Mesenchymal stem cell (in vitro differentiated cells and primary cell): ENCODE data around the gene TMEM108.

Source experiments
- DNase-seq: peaks from one replicate; pipeline ENCODE4 v3.0.0-alpha.2; 2013
- H2AFZ ChIP-seq: one replicate; pipeline ENCODE4 v1.6.1; 2013; ENCODE audit warnings: low read depth, mild to moderate bottlenecking, control low read depth, inconsistent platforms, low read length, moderate library complexity
- H2AK5ac ChIP-seq: 2 replicates; pipeline ENCODE4 v1.6.1; 2013; ENCODE audit warnings: low read length, moderate library complexity, mild to moderate bottlenecking, inconsistent platforms; ENCODE audit not compliant: severe bottlenecking
- H2BK120ac ChIP-seq: one replicate; pipeline ENCODE4 v1.6.1; 2013; ENCODE audit warnings: low read depth, mild to moderate bottlenecking, inconsistent platforms, low read length, moderate library complexity
- H2BK12ac ChIP-seq, 2 experiments: one replicate each; pipeline ENCODE4 v1.6.1; 2013; ENCODE audit warnings: inconsistent platforms in 2 of 2, low read length in 2 of 2, mild to moderate bottlenecking in 2 of 2, moderate library complexity in 2 of 2, control low read depth in 1 of 2
- H2BK15ac ChIP-seq: one replicate; pipeline ENCODE4 v1.6.1; 2013; ENCODE audit warnings: mild to moderate bottlenecking, low read depth, inconsistent platforms; ENCODE audit not compliant: poor library complexity, severe bottlenecking
- H2BK5ac ChIP-seq: 2 replicates; pipeline ENCODE4 v1.6.1; 2013; ENCODE audit warnings: low read depth, mild to moderate bottlenecking, low read length, control low read depth, inconsistent platforms; ENCODE audit not compliant: poor library complexity, severe bottlenecking
- H3K14ac ChIP-seq, 2 experiments: one replicate each; pipeline ENCODE4 v1.6.1; 2013; ENCODE audit warnings: inconsistent platforms in 2 of 2, low read length in 2 of 2, control low read depth in 1 of 2, mild to moderate bottlenecking in 1 of 2, moderate library complexity in 1 of 2
- H3K18ac ChIP-seq, 2 experiments: one replicate each; pipeline ENCODE4 v1.6.1; 2013; ENCODE audit warnings: inconsistent platforms in 2 of 2, low read length in 2 of 2, control low read depth in 1 of 2, low read depth in 1 of 2, mild to moderate bottlenecking in 1 of 2
- H3K23ac ChIP-seq, 2 experiments: one replicate each; pipeline ENCODE4 v1.6.1; 2013; ENCODE audit warnings: inconsistent platforms in 2 of 2, low read length in 2 of 2, mild to moderate bottlenecking in 2 of 2, moderate library complexity in 2 of 2, control low read depth in 1 of 2
- H3K27ac ChIP-seq: 2 replicates; pipeline ENCODE4 v1.5.1; 2013; ENCODE audit warnings: mild to moderate bottlenecking, moderate library complexity, low read length, control low read depth, inconsistent platforms; ENCODE audit not compliant: poor library complexity, severe bottlenecking
- H3K27me3 ChIP-seq, 2 experiments: 2 replicates each; pipeline versions ENCODE4 v1.6.1 to v1.7.0; 2013; ENCODE audit warnings: low read length in 2 of 2, mild to moderate bottlenecking in 2 of 2, moderate library complexity in 2 of 2, control low read depth in 1 of 2, inconsistent platforms in 1 of 2; ENCODE audit not compliant: control insufficient read depth in 1 of 2, insufficient read depth in 1 of 2
- H3K36me3 ChIP-seq, 2 experiments: 2 replicates each; pipeline versions ENCODE4 v1.6.1 to v1.7.0; 2013; ENCODE audit warnings: low read length in 2 of 2, control low read depth in 1 of 2, inconsistent platforms in 1 of 2, low read depth in 1 of 2, mild to moderate bottlenecking in 1 of 2; ENCODE audit not compliant: insufficient read depth in 2 of 2, control insufficient read depth in 1 of 2
- H3K4ac ChIP-seq, 2 experiments: one replicate each; pipeline ENCODE4 v1.6.1; 2013; ENCODE audit warnings: inconsistent platforms in 2 of 2, low read length in 2 of 2, mild to moderate bottlenecking in 2 of 2, moderate library complexity in 2 of 2, control low read depth in 1 of 2, low read depth in 1 of 2
- H3K4me1 ChIP-seq: 2 replicates; pipeline ENCODE4 v1.6.1; 2013; ENCODE audit warnings: low read depth, low read length, control low read depth; ENCODE audit not compliant: control insufficient read depth, insufficient read depth
- H3K4me2 ChIP-seq: 2 replicates; pipeline ENCODE4 v1.6.1; 2013; ENCODE audit warnings: low read length, mild to moderate bottlenecking, inconsistent platforms; ENCODE audit not compliant: poor library complexity, severe bottlenecking
- H3K4me3 ChIP-seq, 2 experiments: 2 replicates each; pipeline versions ENCODE4 v1.5.1 to v1.7.0; 2013; ENCODE audit warnings: low read length in 2 of 2, mild to moderate bottlenecking in 2 of 2, control low read depth in 1 of 2, low read depth in 1 of 2; ENCODE audit not compliant: insufficient read depth in 1 of 2
- H3K79me1 ChIP-seq: replicated peaks from 2 replicates; pipeline ENCODE4 v1.6.1; 2013; ENCODE audit warnings: mild to moderate bottlenecking, control low read depth, low read length, inconsistent platforms; ENCODE audit not compliant: poor library complexity, severe bottlenecking
- H3K9ac ChIP-seq: 2 replicates; pipeline ENCODE4 v1.7.0; 2013; ENCODE audit warnings: mild to moderate bottlenecking, low read length, moderate library complexity
- H3K9me3 ChIP-seq: 2 replicates; pipeline ENCODE4 v1.7.0; 2013; ENCODE audit warnings: mild to moderate bottlenecking, low read length; ENCODE audit not compliant: control insufficient read depth
- H4K8ac ChIP-seq: one replicate; pipeline ENCODE4 v1.6.1; 2013; ENCODE audit warnings: inconsistent platforms, mild to moderate bottlenecking, low read length, moderate library complexity
- H4K91ac ChIP-seq: one replicate; pipeline ENCODE4 v1.6.1; 2013; ENCODE audit warnings: mild to moderate bottlenecking, low read length, inconsistent platforms
- WGBS: methylation state at CpG from one replicate; pipeline ENCODE4 v1.1.7; 2013; ENCODE audit warnings: mixed read lengths; 5-methylcytosine and 5-hydroxymethylcytosine counted together

The TMEM108 gene

DNA sequence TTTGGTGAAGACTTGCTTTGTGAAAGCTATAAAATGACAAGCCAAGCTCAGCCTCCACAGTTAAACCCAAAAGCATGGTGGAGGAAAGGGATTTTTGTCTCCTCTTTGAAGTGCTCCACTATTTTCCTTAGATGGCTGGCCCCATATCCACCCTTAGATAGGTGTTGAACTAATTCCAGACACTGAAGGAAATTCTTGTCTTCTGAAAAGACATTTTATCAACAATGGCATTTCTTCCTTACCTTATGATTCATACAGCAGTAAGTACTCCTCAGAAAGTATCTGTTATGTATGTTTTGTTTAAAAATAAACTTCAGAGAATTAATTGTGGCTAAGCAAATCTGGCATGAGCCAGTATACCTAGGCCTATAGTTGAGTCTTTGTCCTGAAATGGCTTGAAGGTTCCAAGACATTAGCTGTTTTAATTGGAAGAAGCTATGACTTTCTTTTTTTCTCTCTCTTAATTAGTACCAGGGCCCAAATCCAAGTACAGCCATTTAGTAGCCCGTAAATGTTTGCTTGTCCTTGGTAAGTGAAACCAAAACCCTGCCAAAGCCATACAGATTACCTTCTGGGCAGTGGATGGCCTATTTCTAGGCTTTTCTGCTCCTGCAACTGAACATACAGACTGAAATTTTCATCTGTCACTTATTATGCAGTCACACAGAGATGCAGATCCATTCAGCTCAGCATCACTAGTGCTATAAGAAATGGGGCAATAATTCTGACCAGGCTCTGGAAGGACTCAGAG, 356.5 kb downstream of the TMEM108 start:
- Histone ChIP-seq H2BK15ac (no peak overlapping the region), H2BK5ac (no peak overlapping the region), H4K91ac (no peak overlapping the region), H3K79me1 (no peaks in the 10 kb centered on the region), H3K27me3 (peaks cover 0 to 3% of the 10 kb centered on the region in 2 experiments), H3K18ac (no peak overlapping the region), H3K27ac (no peak overlapping the region), H4K8ac (no peak overlapping the region), H2AK5ac (no peak overlapping the region), H3K4ac (no peak overlapping the region), H3K4me3 (no peak overlapping the region), H3K9ac (no peak overlapping the region), H3K4me1 (no peaks in the 10 kb centered on the region), H3K4me2 (no peak overlapping the region), H3K14ac (no peak overlapping the region), H3K9me3 (no peaks in the 10 kb centered on the region), H2BK12ac (no peak overlapping the region), H3K23ac (no peak overlapping the region), H2BK120ac (no peak overlapping the region), H3K36me3 (no peaks in the 10 kb centered on the region), H2AFZ (no peak overlapping the region)
- DNase-seq: no peak
- whole genome bisulfite sequencing: 84% methylated on average over 1 of the region's 1 CpG

DNA sequence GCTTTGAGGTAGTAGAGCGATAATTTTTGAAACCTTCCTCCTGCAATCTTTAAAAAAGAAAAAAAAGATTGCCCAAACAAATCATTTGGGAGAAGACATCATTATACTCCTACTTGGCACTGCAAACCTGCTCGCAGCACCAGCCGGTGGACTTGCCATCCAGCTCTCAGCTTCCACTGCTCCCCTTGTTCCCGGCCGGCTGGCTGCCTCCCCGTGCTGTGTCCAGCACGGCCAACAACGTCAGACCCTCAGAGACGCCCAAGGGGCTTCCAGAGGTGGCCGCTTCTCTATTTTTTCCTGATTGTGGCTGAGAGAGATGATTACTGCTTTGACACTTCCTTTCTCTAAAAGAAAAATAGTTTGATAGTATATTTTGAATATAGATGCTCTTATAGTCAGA, 358.7 kb downstream of the TMEM108 start:
- Histone ChIP-seq H3K4me3 (no peak overlapping the region), H2AFZ (no peak overlapping the region), H3K18ac (no peak overlapping the region), H3K27ac (no peak overlapping the region), H3K27me3 (peaks cover 0 to 3% of the 10 kb centered on the region in 2 experiments), H3K9ac (no peak overlapping the region), H2AK5ac (no peak overlapping the region), H3K36me3 (no peaks in the 10 kb centered on the region), H4K8ac (no peak overlapping the region), H2BK12ac (no peak overlapping the region), H2BK120ac (no peak overlapping the region), H4K91ac (no peak overlapping the region), H3K9me3 (no peaks in the 10 kb centered on the region), H2BK15ac (no peak overlapping the region), H3K23ac (no peak overlapping the region), H3K14ac (no peak overlapping the region), H2BK5ac (no peak overlapping the region), H3K79me1 (no peaks in the 10 kb centered on the region), H3K4ac (no peak overlapping the region), H3K4me2 (no peak overlapping the region), H3K4me1 (no peaks in the 10 kb centered on the region)
- DNase-seq: no peak
- 92% methylated on average over 10 of the region's 10 CpGs for WGBS

DNA sequence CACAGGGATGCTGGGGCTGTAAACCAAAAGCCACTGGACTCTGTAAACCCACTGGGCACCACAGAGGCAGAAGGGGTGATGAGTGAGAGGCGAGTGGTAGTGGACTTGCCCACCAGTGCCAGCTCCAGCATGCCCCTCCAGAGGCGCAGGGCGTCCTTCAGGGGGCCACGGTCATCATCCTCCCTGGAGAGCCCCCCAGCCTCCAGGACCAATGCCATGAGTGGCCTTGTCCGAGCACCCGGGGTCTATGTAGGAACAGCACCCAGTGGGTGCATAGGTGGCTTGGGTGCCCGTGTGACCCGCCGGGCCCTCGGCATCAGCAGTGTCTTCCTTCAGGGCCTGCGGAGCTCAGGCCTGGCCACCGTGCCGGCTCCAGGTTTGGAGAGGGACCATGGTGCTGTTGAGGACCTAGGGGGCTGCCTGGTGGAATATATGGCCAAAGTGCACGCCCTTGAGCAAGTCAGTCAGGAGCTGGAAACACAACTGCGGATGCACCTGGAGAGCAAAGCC, 361.9 kb downstream of the TMEM108 start, which contains the start of gene BFSP2:
Gene BFSP2 (plus strand): TSS at position 51 of the 510 bp plus-strand sequence. CDS start 28 bp downstream, at position 79.
- Histone ChIP-seq H2BK15ac (no peak within 1 kb of the TSS), H2BK120ac (no peak within 1 kb of the TSS), H4K8ac (no peak within 1 kb of the TSS), H3K27ac (no peak within 1 kb of the TSS), H3K14ac (no peak within 1 kb of the TSS), H2BK12ac (no peak within 1 kb of the TSS), H3K4ac (no peak within 1 kb of the TSS), H3K79me1 (no peaks in the 10 kb centered on the region), H2BK5ac (no peak within 1 kb of the TSS), H3K18ac (no peak within 1 kb of the TSS), H3K27me3 (peaks cover 0 to 3% of the 10 kb centered on the region in 2 experiments), H3K4me3 (no peak within 1 kb of the TSS), H2AK5ac (no peak within 1 kb of the TSS), H3K4me1 (no peaks in the 10 kb centered on the region), H3K9me3 (no peaks in the 10 kb centered on the region), H3K9ac (no peak within 1 kb of the TSS), H2AFZ (no peak within 1 kb of the TSS), H3K36me3 (no peaks in the 10 kb centered on the region), H3K4me2 (no peak within 1 kb of the TSS), H4K91ac (no peak within 1 kb of the TSS), H3K23ac (no peak within 1 kb of the TSS)
- WGBS: 90% methylated on average over 15 of the region's 15 CpGs
- no peak for DNase-seq

DNA sequence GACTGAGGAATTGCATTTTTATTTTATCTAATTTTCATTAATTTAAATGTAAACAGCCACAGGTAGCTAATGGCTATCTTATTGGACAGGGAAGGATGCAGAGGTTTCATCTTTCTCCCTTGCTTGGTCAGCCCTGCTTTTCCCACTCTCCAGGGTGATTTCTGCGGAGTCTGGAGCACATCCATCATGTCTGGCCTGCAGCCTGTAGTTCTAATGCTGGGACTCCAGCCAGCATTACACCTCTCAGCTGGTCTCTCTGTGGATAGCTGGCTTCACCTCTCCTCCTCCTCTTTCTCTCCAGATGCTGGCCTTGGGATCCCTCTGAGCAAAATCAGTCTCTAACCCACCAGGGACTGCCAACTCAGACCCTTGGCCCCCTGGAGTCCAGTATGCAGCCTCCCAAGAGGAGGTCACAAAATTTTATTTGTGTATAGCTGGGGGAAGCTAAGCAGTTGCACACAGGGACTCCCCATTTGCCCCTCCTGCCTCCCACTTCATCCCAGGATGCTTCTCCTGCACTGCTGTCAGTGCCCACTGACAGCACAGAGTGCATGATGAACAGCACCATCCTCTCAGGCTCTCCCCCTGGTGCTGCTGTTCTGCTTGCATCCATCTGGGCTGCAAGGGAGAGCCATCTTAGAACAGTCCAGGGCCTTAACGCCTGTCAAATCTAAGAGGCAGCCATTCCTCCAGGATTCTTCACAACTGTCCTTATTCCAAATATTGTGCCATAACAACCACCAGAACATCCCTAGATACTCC, 363.4 kb downstream of the TMEM108 start:
- H3K9me3 ChIP-seq: no peaks in the 10 kb centered on the region
- H3K18ac ChIP-seq: no peak overlapping the region
- H2BK15ac ChIP-seq: no peak overlapping the region
- H2AFZ ChIP-seq: no peak overlapping the region
- no peak overlapping the region for H3K23ac ChIP-seq
- H3K14ac ChIP-seq: no peak overlapping the region
- no peak overlapping the region for H2BK120ac ChIP-seq
- no peak overlapping the region for H3K4me2 ChIP-seq
- 77% methylated on average over 2 of the region's 2 CpGs for WGBS
- no peak overlapping the region for H3K9ac ChIP-seq
- no peaks in the 10 kb centered on the region for H3K4me1 ChIP-seq
- peaks cover 0 to 3% of the 10 kb centered on the region in 2 experiments for H3K27me3 ChIP-seq
- no peak overlapping the region for H3K27ac ChIP-seq
- no peak overlapping the region for H2AK5ac ChIP-seq
- no peak overlapping the region for H2BK5ac ChIP-seq
- H3K79me1 ChIP-seq: no peaks in the 10 kb centered on the region
- DNase-seq: no peak
- no peak overlapping the region for H2BK12ac ChIP-seq
- no peak overlapping the region for H4K91ac ChIP-seq
- H4K8ac ChIP-seq: no peak overlapping the region
- no peak overlapping the region for H3K4me3 ChIP-seq
- no peak overlapping the region for H3K4ac ChIP-seq
- no peaks in the 10 kb centered on the region for H3K36me3 ChIP-seq
